GM23248 (cell line): ENCODE measurements around the gene B4GALT6.

ENCODE experiments used
- EZH2 ChIP-seq: fragments of 200-600 bp; sonication (generic); IDR thresholded peaks from 2 replicates; pipeline ENCODE4 v1.6.1; 2018; ENCODE audit warnings: antibody characterized with exemption, mild to moderate bottlenecking; ENCODE audit not compliant: insufficient read depth, poor library complexity, severe bottlenecking
- EZH2phosphoT487 ChIP-seq: fragments of 200-600 bp; sonication (generic); IDR thresholded peaks from 2 replicates; pipeline ENCODE4 v1.6.1; 2018; ENCODE audit warnings: antibody characterized with exemption, moderate library complexity, mild to moderate bottlenecking, low read depth; ENCODE audit not compliant: insufficient read depth

GRCh38 chr18:31611511-31611910, 72.9 kb downstream of the B4GALT6 start:
- no peak for TF ChIP-seq EZH2phosphoT487
- no peak for TF ChIP-seq EZH2
